ENCODE data around the gene TBX21. TPM values are rescaled to one million over a fixed set of nuclear protein-coding genes. Genes with fewer than 3 reads are reported as not detected.

TBX21 gene
- total and polyA plus RNA-seq, 4 donors: 0.53 to 2.0 (median 0.80) TPM

- Histone ChIP-seq H3K36me3 (ENCODE audit: control insufficient read depth in 4 of 4, insufficient read depth in 4 of 4, low read length in 4 of 4) (peaks cover 0 to 21% (median 13%) of the 10 kb centered on the region in 4 donors), H3K9me3 (ENCODE audit: control insufficient read depth in 4 of 4, insufficient read depth in 3 of 4, low read length in 3 of 4) (no peaks in the 10 kb centered on the region), H3K27ac (ENCODE audit: low read depth in 1 of 2, low read length in 1 of 2) (no peak overlapping the region), H3K9ac (ENCODE audit: insufficient read depth in 1 of 2, low read length in 2 of 2) (no peak overlapping the region), H3K27me3 (ENCODE audit: control insufficient read depth in 3 of 3, insufficient read depth in 3 of 3, low read length in 2 of 3) (no peaks in the 10 kb centered on the region), H3K4me3 (no peak overlapping the region), H3K4me1 (ENCODE audit: control insufficient read depth in 5 of 5, insufficient read depth in 5 of 5, low read length in 5 of 5) (peaks cover 0 to 10% (median 5%) of the 10 kb centered on the region in 5 donors)
- WGBS, 2 donors: 82 to 89% methylated on average over 22 to 31 of the region's 31 CpGs
- DNase-seq (no peak), ATAC-seq (ENCODE audit: insufficient read depth, low FRiP score) (no peak)
- TF ChIP-seq CTCF (IDR thresholded peaks at IDR 0.05; ENCODE audit: control extremely low read depth, extremely low read depth): no peak
Observed at GRCh38 chr17:47708312-47708863, 24.6 kb upstream of the TBX21 start.

GRCh38 chr17:47708864-47709541, 24.0 kb upstream of the TBX21 start:
- Histone ChIP-seq H3K4me1 (ENCODE audit: control insufficient read depth in 5 of 5, insufficient read depth in 5 of 5, low read length in 5 of 5) (peaks cover 0 to 10% (median 5%) of the 10 kb centered on the region in 5 donors), H3K9ac (ENCODE audit: insufficient read depth in 1 of 2, low read length in 2 of 2) (no peak overlapping the region), H3K9me3 (ENCODE audit: control insufficient read depth in 4 of 4, insufficient read depth in 3 of 4, low read length in 3 of 4) (no peaks in the 10 kb centered on the region), H3K27me3 (ENCODE audit: control insufficient read depth in 3 of 3, insufficient read depth in 3 of 3, low read length in 2 of 3) (peaks cover 0 to 4% (median 0%) of the 10 kb centered on the region in 3 donors), H3K36me3 (ENCODE audit: control insufficient read depth in 4 of 4, insufficient read depth in 4 of 4, low read length in 4 of 4) (peaks cover 0 to 21% (median 12%) of the 10 kb centered on the region in 4 donors), H3K27ac (ENCODE audit: low read depth in 1 of 2, low read length in 1 of 2) (no peak overlapping the region), H3K4me3 (no peak overlapping the region)
- DNase-seq: peak; percentile 48 to 76 (median 62)
- no peak for TF ChIP-seq CTCF (IDR thresholded peaks at IDR 0.05; ENCODE audit: control extremely low read depth, extremely low read depth)
- 73 to 89% methylated on average over 74 to 89 of the region's 89 CpGs for WGBS, 2 donors
- no peak for ATAC-seq (ENCODE audit: insufficient read depth, low FRiP score)

GRCh38 chr17:47709594-47709993, 23.4 kb upstream of the TBX21 start:
- Histone ChIP-seq H3K9ac (ENCODE audit: insufficient read depth in 1 of 2, low read length in 2 of 2) (no peak overlapping the region), H3K27ac (ENCODE audit: low read depth in 1 of 2, low read length in 1 of 2) (no peak overlapping the region), H3K36me3 (ENCODE audit: control insufficient read depth in 4 of 4, insufficient read depth in 4 of 4, low read length in 4 of 4) (peaks cover 0 to 21% (median 12%) of the 10 kb centered on the region in 4 donors), H3K4me3 (no peak overlapping the region), H3K4me1 (ENCODE audit: control insufficient read depth in 5 of 5, insufficient read depth in 5 of 5, low read length in 5 of 5) (peaks cover 0 to 10% (median 5%) of the 10 kb centered on the region in 5 donors), H3K27me3 (ENCODE audit: control insufficient read depth in 3 of 3, insufficient read depth in 3 of 3, low read length in 2 of 3) (peaks cover 0 to 4% (median 0%) of the 10 kb centered on the region in 3 donors), H3K9me3 (ENCODE audit: control insufficient read depth in 4 of 4, insufficient read depth in 3 of 4, low read length in 3 of 4) (no peaks in the 10 kb centered on the region)
- whole genome bisulfite sequencing, 2 donors: 93 to 97% methylated on average over 3 of the region's 3 CpGs
- DNase-seq (no peak), ATAC-seq (ENCODE audit: insufficient read depth, low FRiP score) (no peak)
- no peak for TF ChIP-seq CTCF (IDR thresholded peaks at IDR 0.05; ENCODE audit: control extremely low read depth, extremely low read depth)
